ENCODE measurements around the gene PROP1.

- TF ChIP-seq, protein P1, sequence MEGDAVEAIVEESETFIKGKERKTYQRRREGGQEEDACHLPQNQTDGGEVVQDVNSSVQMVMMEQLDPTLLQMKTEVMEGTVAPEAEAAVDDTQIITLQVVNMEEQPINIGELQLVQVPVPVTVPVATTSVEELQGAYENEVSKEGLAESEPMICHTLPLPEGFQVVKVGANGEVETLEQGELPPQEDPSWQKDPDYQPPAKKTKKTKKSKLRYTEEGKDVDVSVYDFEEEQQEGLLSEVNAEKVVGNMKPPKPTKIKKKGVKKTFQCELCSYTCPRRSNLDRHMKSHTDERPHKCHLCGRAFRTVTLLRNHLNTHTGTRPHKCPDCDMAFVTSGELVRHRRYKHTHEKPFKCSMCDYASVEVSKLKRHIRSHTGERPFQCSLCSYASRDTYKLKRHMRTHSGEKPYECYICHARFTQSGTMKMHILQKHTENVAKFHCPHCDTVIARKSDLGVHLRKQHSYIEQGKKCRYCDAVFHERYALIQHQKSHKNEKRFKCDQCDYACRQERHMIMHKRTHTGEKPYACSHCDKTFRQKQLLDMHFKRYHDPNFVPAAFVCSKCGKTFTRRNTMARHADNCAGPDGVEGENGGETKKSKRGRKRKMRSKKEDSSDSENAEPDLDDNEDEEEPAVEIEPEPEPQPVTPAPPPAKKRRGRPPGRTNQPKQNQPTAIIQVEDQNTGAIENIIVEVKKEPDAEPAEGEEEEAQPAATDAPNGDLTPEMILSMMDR (optimal IDR thresholded peaks at IDR 0.05 in 1 of 3, IDR thresholded peaks at IDR 0.05 in 1 of 3, conservative IDR thresholded peaks at IDR 0.05 in 1 of 3; ENCODE audit: extremely low read depth in 1 of 3, insufficient read depth in 2 of 3, low read length in 3 of 3), result no peak
- no peak for TF ChIP-seq EZH2 (IDR thresholded peaks at IDR 0.05; ENCODE audit: low read length)
Measured at GRCh38 chr5:177996660-177997318, 747 bp upstream of the PROP1 start.
